IPS-15b (cell line): Measurements from ENCODE around the gene TGM5.
"Not testable (repeated sequence)": the region's sequence is repeated elsewhere in the genome, so short reads cannot be mapped to it uniquely, and the experiment has no call there.

Experiments
- H3K27me3 ChIP-seq: one replicate; pipeline ENCODE4 v1.6.1; 2013; ENCODE audit warnings: low read length; ENCODE audit not compliant: control insufficient read depth, insufficient read depth
- H3K36me3 ChIP-seq: one replicate; pipeline ENCODE4 v1.6.1; 2013; ENCODE audit warnings: low read length; ENCODE audit not compliant: control insufficient read depth, insufficient read depth
- H3K4me1 ChIP-seq: one replicate; pipeline ENCODE4 v1.6.1; 2013; ENCODE audit warnings: mild to moderate bottlenecking, low read length; ENCODE audit not compliant: control insufficient read depth, insufficient read depth
- H3K4me3 ChIP-seq: one replicate; pipeline ENCODE4 v1.5.1; 2013; ENCODE audit warnings: low read depth, low read length
- H3K9ac ChIP-seq: one replicate; pipeline ENCODE4 v1.6.1; 2013; ENCODE audit warnings: low read depth, mild to moderate bottlenecking, low read length
- H3K9me3 ChIP-seq: one replicate; pipeline ENCODE4 v1.6.1; 2013; ENCODE audit warnings: mild to moderate bottlenecking, low read length; ENCODE audit not compliant: control insufficient read depth, insufficient read depth

Gene TGM5, protein sequence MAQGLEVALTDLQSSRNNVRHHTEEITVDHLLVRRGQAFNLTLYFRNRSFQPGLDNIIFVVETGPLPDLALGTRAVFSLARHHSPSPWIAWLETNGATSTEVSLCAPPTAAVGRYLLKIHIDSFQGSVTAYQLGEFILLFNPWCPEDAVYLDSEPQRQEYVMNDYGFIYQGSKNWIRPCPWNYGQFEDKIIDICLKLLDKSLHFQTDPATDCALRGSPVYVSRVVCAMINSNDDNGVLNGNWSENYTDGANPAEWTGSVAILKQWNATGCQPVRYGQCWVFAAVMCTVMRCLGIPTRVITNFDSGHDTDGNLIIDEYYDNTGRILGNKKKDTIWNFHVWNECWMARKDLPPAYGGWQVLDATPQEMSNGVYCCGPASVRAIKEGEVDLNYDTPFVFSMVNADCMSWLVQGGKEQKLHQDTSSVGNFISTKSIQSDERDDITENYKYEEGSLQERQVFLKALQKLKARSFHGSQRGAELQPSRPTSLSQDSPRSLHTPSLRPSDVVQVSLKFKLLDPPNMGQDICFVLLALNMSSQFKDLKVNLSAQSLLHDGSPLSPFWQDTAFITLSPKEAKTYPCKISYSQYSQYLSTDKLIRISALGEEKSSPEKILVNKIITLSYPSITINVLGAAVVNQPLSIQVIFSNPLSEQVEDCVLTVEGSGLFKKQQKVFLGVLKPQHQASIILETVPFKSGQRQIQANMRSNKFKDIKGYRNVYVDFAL

DNA sequence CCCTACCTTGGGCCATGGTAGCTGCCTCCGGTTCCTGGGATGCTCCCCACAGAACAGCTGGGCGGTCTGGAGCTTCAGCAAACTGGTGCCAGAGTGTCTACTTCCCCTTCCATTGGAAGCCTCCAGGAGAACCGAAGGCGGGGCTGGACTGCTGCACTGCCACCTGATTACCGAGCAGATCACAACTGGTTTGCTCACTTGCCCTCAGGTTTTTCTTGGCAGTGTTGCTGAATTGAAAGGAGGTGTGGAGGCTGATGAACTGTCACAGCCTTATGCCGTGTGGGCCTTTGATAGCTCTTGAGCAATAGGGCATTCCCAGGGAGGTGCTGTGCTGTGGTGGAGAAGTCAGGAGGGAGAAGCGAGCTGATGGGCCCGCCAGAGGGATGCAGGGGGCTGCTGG, at the start of gene TGM5:
TSS of gene TGM5 (minus strand) at position 95 of the 400 bp plus-strand sequence. CDS start at position 16, 79 bp downstream.
- H3K27me3 ChIP-seq, result no peaks in the 10 kb centered on the region
- no peak within 1 kb of the TSS for H3K9ac ChIP-seq
- no peaks in the 10 kb centered on the region for H3K4me1 ChIP-seq
- no peaks in the 10 kb centered on the region for H3K9me3 ChIP-seq
- H3K36me3 ChIP-seq, result no peaks in the 10 kb centered on the region
- no peak within 1 kb of the TSS for H3K4me3 ChIP-seq

DNA sequence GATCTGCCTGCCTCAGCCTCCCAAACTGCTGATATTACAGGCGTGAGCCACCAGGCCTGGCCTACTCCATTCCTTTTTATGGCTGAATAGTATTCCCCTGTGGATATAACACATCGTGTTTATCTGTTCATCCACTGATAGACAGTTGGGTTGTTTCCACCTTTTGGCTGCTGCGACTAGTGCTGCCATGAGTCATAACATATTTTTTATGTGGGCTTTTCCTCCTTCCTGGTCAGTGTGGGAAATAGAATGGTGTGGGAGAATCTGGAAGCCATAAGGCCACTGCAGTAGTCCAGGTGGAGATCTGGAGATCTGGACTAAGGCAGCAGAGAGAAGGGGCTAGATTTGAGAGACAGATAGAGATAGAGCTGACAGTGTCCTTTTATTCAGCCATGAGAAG, 47.4 kb upstream of the TGM5 start:
- H3K27me3 ChIP-seq, result peaks cover 7% of the 10 kb centered on the region
- H3K9me3 ChIP-seq, result no peaks in the 10 kb centered on the region
- no peaks in the 10 kb centered on the region for H3K36me3 ChIP-seq
- H3K4me1 ChIP-seq, result no peaks in the 10 kb centered on the region
- H3K4me3 ChIP-seq, result no peak overlapping the region
- no peak overlapping the region for H3K9ac ChIP-seq

- Histone ChIP-seq H3K36me3 (no peaks in the 10 kb centered on the region), H3K9ac (no peak overlapping the region), H3K27me3 (peaks cover 8% of the 10 kb centered on the region), H3K4me1 (no peaks in the 10 kb centered on the region), H3K4me3 (no peak overlapping the region), H3K9me3 (no peaks in the 10 kb centered on the region)
Measured at GRCh38 chr15:43312378-43312777, 45.6 kb upstream of the TGM5 start.

- no peak within 1 kb of the TSS for H3K9ac ChIP-seq
- no peak within 1 kb of the TSS for H3K4me3 ChIP-seq
- H3K9me3 ChIP-seq, result no peaks in the 10 kb centered on the region
- H3K36me3 ChIP-seq, result no peaks in the 10 kb centered on the region
- H3K27me3 ChIP-seq, result no peaks in the 10 kb centered on the region
- H3K4me1 ChIP-seq, result no peaks in the 10 kb centered on the region
Measured at GRCh38 chr15:43302205-43302817, 35.6 kb upstream of the TGM5 start, which contains the start of gene TGM7. Gene TGM7 (minus strand): TSS chr15:43302255.

GRCh38 chr15:43299884-43300283, 33.2 kb upstream of the TGM5 start:
- no peaks in the 10 kb centered on the region for H3K36me3 ChIP-seq
- no peak overlapping the region for H3K9ac ChIP-seq
- H3K9me3 ChIP-seq, result no peaks in the 10 kb centered on the region
- no peak overlapping the region for H3K4me3 ChIP-seq
- H3K27me3 ChIP-seq, result no peaks in the 10 kb centered on the region
- no peaks in the 10 kb centered on the region for H3K4me1 ChIP-seq

GRCh38 chr15:43299411-43299810, 32.7 kb upstream of the TGM5 start:
- no peaks in the 10 kb centered on the region for H3K27me3 ChIP-seq
- no peaks in the 10 kb centered on the region for H3K9me3 ChIP-seq
- H3K9ac ChIP-seq, result no peak overlapping the region
- H3K36me3 ChIP-seq, result no peaks in the 10 kb centered on the region
- H3K4me3 ChIP-seq, result no peak overlapping the region
- no peaks in the 10 kb centered on the region for H3K4me1 ChIP-seq

DNA sequence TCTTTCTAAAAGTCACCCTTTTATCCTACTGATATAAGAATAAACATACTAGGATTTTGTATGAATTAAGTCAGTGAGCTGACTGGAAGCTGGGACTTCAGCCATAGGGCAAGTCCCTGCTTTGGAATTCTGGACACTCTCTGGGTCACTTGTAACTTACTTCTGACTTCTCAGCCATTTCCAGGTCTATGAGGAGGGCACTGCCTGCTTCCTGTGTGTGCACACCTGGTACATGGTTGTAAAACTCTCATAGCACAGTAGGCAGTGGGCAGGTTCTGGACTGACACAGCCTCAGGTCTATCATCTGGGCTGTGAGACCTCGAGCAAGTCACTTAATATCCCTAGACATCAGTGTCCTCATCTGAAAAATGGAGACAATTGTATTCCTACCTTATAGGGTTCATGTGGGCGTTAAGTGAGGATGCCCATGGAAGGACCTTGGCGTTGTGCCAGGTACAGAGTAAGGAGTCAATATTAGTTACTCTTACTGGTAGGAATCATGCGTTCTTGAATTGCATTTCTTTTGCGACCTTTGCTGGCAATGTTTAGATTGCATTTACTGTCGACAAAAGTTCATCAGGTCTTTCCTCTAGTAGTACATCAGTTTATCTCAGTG, 27.5 kb upstream of the TGM5 start:
- Histone ChIP-seq H3K9me3 (no peaks in the 10 kb centered on the region), H3K4me3 (peak overlapping the region; percentile 13), H3K27me3 (peaks cover 10% of the 10 kb centered on the region), H3K9ac (no peak overlapping the region), H3K4me1 (peaks cover 6% of the 10 kb centered on the region), H3K36me3 (no peaks in the 10 kb centered on the region)

- Histone ChIP-seq H3K27me3 (peaks cover 10% of the 10 kb centered on the region), H3K36me3 (no peaks in the 10 kb centered on the region), H3K9me3 (no peaks in the 10 kb centered on the region), H3K4me1 (peaks cover 6% of the 10 kb centered on the region), H3K9ac (no peak overlapping the region), H3K4me3 (peak overlapping the region; percentile 49)
Measured at GRCh38 chr15:43293432-43293831, 26.7 kb upstream of the TGM5 start.

DNA sequence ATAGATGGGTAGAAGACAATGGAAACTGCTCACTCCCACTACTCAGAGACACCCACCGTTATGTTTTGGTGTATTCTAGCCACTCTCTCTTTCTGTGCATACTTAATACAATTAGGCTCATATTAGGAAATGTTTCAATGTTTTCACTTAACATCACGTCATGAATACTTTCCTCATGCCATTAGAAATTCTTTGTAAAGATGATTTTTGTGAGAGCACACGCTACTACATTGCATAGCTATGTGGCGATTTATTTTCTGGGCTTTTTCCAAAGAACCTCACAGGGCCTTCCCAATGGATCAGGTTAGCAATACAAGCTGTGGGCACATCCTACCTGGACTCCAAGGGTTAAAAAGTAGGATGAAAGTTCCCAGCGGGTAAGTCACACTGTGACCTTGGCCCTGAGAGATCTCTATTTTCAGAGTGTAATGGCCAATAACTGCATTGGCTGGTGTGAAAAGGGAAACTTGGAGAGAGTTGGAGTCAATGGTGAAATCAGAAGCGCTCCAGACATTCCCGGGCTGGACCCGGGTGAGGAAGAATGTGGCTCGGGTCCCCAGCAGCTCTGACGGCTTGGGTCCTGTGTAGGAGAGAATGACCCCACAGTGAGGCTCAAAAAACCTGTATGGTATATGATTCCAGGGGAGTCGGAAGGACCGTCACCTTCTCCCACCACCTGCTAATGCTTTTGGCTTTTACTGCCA, 25.8 kb upstream of the TGM5 start:
- Histone ChIP-seq H3K4me1 (peaks cover 6% of the 10 kb centered on the region), H3K4me3 (peak overlapping the region; percentile 49), H3K9ac (no peak overlapping the region), H3K36me3 (no peaks in the 10 kb centered on the region), H3K9me3 (no peaks in the 10 kb centered on the region), H3K27me3 (peaks cover 10% of the 10 kb centered on the region)

GRCh38 chr15:43289656-43290055, 22.9 kb upstream of the TGM5 start:
- H3K9me3 ChIP-seq, H3K4me3 ChIP-seq: not testable (repeated sequence)

GRCh38 chr15:43287254-43287653, 20.5 kb upstream of the TGM5 start:
- Histone ChIP-seq H3K4me1 (no peaks in the 10 kb centered on the region), H3K4me3 (no peak overlapping the region), H3K36me3 (no peaks in the 10 kb centered on the region), H3K27me3 (peaks cover 2% of the 10 kb centered on the region), H3K9me3 (no peaks in the 10 kb centered on the region), H3K9ac (no peak overlapping the region)

More at GRCh38 chr15:43289656-43290055, 22.9 kb upstream of the TGM5 start:
- H3K27me3 ChIP-seq, result peaks cover 10% of the 10 kb centered on the region
- not testable (repeated sequence) for H3K9ac ChIP-seq, H3K36me3 ChIP-seq, H3K4me1 ChIP-seq
